GM19023 (cell line): ENCODE data around the gene TPM2.

Experiments
- ATAC-seq: cut with Tn5 transposase; IDR thresholded peaks from one replicate; pipeline ENCODE4 v1.9.1; 2021; ENCODE audit warnings: mild to moderate bottlenecking, moderate library complexity; ENCODE audit not compliant: unreplicated experiment

Gene TPM2

GRCh38 chr9:35689542-35690293 is at the start of gene TPM2:
Gene TPM2, minus strand, starts transcription at chr9:35689925. Its CDS starts 108 bp downstream, at chr9:35689817.
- no peak for ATAC-seq

- no peak for ATAC-seq
Measured at GRCh38 chr9:35738924-35739323, 49.2 kb upstream of the TPM2 start.

GRCh38 chr9:35738186-35738585 is 48.5 kb upstream of the TPM2 start:
- no peak for ATAC-seq

- ATAC-seq, result no peak
Measured at GRCh38 chr9:35737143-35737542, 47.4 kb upstream of the TPM2 start.

DNA sequence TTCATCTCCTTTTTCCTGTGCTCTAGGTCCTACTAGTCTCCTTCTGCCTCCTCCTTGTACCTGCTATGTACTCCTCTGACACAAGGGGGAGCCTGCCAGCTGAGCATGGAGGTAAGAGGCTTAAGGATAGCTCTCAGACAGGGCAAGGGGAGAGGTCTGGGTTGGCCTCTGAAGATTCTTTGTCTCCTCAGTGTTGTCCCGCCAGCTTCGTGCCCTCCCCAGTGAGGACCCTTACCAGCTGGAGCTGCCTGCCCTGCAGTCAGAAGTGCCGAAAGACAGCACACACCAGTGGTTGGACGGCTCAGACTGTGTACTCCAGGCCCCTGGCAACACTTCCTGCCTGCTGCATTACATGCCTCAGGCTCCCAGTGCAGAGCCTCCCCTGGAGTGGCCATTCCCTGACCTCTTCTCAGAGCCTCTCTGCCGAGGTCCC is 46.5 kb upstream of the TPM2 start:
- no peak for ATAC-seq

DNA sequence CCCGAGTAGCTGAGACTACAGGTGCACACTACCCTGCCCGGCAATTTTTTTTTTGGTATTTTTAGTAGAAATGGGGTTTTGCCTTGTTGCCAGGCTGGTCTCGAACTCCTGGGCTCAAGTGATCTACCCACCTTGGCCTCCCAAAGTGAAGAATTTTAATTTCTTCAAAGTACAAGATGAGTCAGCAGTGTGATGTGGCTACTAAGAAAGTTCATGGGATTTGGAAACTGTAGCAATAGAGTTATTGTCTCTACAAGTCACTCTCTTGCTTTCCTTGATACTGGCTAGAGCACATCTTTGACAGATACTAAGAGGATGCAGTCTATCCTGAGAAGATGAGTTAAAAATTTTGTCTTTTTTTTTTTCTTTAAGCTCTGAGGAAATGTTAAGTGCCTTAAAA is 44.4 kb upstream of the TPM2 start:
- ATAC-seq, result no peak

DNA sequence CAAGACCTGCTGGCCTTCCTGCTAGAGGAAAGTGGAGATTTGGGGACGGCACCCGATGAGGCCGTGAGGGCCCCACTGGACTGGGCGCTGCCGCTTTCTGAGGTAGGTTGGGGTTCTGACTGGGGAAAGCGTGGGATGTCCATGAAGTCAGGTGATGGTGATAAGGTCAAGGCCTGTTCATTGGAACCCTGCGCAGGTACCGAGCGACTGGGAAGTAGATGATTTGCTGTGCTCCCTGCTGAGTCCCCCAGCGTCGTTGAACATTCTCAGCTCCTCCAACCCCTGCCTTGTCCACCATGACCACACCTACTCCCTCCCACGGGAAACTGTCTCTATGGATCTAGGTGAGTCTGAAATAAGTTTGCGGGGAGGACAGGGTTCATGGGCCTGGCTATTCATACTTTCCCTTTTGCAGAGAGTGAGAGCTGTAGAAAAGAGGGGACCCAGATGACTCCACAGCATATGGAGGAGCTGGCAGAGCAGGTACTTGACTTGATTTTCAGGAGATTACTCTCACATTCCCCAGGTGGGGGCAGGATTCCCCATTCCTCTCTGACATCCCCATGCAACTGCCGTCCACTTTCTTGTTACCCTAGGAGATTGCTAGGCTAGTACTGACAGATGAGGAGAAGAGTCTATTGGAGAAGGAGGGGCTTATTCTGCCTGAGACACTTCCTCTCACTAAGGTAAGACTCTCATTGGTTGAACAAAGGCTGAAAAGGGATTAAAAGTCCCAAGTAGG is 43.2 kb upstream of the TPM2 start:
- ATAC-seq, result no peak

DNA sequence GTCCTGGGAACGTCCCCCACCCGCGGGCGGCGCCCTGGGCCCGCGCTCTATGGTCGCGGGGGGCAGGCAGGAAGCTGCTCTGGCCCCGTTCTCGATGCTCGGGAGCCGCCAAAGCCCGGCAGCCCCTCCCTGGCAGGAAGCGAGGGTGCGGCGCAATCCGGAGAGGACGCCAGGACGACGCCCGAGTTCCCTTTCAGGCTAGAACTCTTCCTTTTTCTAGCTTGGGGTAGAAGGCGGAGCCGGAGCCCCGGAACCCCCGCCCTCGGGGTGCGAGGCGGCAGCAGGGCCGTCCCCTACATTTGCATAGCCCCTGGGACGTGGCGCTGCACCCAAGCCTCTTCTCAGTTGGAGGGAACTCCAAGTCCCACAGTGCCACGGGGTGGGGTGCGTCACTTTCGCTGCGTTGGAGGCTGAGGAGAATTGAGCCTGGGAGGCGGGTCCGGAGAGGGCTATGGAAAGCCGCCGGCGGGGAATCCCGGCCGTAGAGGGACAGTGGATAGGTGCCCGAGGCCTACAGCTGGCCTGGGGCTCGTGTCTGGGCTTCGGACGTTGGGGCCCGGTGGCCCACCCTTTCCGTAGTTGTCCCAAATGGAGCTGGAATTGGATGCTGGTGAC is 42.6 kb upstream of the TPM2 start, which contains the start of the genes CREB3 and TLN1:
CREB3 (plus strand) TSS at position 482 of the 615 bp plus-strand sequence; CDS start at position 589, 107 bp downstream.
TLN1 (minus strand) TSS at position 11 of the 615 bp plus-strand sequence. CDS start 6,501 bp downstream, outside the sequence.
- peak; percentile 79 for ATAC-seq

- peak; percentile 0 for ATAC-seq
Measured at GRCh38 chr9:35731415-35732184, 41.9 kb upstream of the TPM2 start.

DNA sequence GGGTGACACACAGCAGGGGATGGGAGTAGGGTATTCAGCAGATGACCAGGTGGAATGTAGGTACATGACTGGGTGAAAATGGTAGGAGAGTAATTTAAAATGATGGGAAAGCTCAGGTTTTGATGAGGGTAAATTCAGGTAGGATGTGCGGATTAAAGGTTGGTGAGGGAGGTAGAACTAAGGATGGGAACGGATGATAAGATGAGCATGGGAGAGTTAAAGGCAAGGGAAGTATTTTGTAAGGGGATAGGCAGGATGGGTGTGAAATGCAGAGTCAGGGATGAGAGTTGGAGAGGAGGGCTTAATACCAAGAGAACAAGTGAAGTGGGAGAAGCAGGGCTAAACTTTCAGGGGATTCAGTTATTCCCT is 40.7 kb upstream of the TPM2 start:
- no peak for ATAC-seq

DNA sequence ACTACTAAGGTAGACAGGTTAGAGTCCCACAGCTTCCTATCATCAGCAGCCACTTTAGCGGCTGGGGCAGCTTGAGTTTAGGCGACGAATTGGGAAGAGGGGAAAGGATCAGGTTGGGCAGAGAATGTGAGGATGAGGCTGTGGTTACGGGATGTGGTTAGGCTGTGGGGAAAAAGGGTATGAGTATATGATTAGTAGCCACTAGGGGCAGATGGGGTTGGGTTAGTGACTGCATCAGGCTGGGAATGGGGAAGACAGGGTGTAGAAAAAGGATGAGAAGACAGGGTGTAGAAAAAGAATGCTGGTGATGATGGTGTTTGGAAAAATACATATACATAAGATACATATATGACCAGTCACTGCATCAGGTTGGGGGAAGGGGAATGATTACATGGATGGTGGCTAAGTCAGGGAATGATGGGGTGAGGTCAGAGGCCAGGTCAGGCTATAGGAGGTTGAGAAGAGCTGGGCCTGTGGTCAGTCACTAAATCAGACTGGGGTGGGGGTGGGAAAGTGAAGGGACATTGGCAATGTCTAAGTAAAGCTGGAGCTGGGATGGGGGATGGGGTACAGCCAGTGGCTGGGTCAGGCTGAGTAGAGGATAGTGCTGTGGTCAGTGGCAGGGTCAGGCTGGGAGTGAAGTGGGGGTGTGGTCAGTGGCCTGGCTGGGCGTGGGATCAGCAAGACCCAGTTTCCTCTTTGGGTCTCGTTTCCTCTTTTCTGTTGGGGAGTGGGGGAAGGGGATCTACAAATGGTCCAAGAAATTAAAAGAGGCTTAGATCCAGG is 40.2 kb upstream of the TPM2 start:
- no peak for ATAC-seq

DNA sequence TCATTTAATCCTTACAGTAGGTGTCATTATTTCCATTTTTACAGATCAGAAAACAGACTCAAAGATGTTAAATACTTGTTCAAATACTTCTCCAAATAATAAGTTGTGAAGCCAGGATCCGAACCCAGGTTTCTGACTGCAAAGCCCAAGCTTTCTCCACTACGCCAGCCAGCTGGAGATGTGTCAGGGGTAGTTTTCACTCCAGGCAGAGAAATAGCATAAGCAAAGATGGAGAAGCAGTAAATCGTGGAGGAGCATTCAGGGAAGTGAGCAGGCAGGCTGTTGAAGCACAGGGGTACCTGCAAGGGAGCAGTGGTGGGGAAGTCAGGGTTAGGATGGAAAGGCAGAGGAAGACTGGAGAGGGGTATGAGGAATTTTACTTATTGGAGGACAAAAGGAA is 39.4 kb upstream of the TPM2 start:
- no peak for ATAC-seq

DNA sequence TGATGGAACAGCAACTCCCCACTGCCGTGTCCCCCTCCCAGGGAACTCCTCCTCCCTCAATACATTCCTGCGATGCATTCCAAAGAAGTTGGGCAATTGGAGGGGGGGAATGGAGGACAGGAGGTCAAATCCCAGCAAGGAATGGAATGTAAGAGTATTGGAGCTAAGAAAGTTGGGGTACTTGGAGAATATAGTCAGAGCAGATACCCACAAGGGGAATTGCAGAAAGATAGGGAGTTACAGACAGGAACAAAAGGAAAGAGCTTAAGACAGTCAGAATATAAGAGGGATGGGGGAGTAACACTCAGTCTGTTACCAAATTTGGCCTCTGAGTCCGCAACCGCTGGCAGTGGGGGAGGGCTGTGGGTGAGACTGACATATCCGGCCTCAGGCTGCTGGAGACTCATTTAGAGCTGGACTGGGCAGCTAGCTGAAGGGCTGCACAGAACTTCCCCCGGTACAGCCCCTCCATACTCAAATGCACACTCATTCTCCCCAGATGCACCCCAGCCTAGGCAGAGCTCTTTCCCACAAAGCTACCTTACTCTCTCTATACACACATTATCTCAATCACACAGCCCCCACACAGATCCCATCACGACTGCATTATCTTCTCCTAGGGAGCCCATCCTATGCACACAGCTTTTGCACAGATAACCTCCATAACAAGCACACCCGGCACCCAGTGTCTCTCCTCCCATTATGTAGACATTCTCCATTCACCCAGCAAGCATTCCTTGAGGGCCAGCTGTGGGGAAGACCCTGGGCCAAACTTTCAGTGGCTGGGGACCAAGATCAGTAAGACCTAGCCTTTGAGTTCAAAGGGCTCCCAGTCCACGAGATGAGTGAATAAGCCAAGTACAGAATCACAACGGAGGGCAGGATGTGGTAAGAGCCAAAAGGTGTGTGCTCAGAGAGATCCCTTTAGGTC is 38.6 kb upstream of the TPM2 start:
- no peak for ATAC-seq

DNA sequence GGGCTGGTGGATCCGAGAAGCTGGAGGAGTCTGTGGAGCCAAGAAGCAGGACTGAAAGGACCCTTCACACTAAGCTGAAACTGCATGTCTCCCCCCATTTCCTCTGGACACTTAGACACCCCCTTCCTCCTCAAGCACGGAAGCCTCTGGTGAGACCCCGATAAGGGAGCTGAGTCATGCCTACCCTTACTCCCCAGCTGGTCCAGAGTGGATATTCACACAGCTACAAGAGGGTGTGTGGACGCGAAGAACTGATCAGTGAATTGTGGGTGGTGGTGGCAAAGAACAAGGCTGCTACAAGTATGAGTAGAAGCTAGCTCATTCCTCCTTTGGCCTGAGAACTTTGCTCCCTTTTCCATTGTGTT is 37.9 kb upstream of the TPM2 start:
- ATAC-seq, result no peak

DNA sequence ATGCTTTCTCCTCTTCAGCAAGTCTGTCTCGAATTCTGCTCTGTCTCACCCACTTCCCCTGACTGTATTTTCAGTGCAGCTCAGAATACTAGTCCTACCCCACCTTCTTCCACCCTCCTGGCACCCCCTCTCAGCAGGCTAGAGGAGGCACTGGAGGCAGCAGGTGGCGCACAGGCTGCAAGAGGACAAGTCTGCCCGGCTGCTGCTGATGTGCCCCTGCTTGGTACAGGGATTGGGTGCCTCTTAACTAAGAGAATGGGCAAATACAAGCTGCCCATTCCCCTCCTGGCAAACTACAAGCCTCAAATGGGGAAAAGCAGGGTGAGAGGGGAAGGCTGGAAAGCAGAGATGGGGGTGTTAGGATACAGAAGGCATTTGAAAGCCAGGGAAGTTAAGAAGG is 37.2 kb upstream of the TPM2 start:
- no peak for ATAC-seq

DNA sequence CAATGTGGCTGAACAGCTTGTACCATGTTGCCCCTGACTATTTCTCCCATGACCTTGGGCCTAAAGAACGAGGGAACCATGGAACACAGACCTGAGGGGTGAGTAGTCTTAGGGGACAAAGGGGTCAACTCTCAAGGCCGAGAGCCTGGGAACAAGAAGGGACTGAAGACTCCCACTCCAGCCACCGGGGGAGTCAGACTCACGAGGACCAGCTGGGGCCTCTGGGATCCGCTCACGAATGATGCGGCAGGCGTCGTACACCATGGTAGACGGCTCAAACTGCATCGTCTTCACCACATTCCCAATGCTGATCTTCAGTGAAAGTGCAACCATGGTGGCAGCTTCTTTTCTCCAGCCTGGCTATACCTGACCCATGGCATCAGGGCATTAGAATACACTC is 35.6 kb upstream of the TPM2 start:
- no peak for ATAC-seq

- ATAC-seq, result no peak
Measured at GRCh38 chr9:35723908-35724307, 34.2 kb upstream of the TPM2 start.

DNA sequence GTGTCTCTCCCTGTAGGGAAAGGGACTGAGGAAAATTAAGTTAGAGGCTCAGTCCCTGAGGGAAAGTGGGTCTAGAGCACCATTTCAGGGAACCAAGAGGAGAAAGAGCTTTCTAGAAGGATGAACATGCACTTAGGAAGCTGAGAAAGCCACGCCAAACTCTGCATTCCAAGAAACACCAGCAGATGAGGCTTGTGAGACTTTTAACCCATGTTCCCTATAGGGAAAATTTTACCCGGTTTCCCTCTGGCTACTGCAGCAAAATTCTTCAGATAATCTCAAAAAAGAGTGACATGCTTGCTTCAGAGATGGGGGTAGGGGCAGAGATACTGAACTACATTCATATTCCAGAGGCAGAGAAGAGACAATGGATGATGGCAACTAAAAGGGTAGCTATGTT is 33.7 kb upstream of the TPM2 start:
- no peak for ATAC-seq

DNA sequence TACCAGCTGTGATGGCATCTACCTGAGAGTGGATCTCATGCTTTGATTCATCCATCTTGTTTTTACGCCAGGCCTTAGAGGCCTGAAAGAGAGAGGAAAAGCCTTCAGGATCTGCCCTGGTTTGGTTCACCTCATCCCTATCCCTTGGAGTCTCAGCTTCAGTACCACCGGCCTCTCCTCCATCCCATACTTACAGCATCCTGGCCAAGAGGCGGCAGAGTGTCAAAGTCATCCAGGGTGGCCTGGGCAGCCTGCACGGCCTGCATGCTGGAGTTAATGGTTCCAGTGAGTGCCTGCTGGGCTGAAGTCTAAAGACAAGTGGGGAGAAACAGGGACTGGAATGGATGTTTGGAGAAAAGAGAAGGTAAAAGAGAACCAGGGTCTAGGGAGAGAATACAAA is 29.8 kb upstream of the TPM2 start:
- ATAC-seq, result no peak
